ENCODE measurements around the gene ATG7.

ATG7 gene

GRCh38 chr3:11583235-11583634 lies 311.0 kb downstream of the ATG7 start:
- peak overlapping the region; percentile 67 to 82 (median 80) for H3K4me3 Mint-ChIP-seq
- H3K27me3 Mint-ChIP-seq (ENCODE audit: low read depth), result no peaks in the 10 kb centered on the region
- no peaks in the 10 kb centered on the region for H3K9me3 Mint-ChIP-seq
- H3K4me1 Mint-ChIP-seq, result peaks cover 84% of the 10 kb centered on the region
- peak overlapping the region; percentile 98 to 99 (median 98) for H3K27ac Mint-ChIP-seq
- TF ChIP-seq, protein P1, sequence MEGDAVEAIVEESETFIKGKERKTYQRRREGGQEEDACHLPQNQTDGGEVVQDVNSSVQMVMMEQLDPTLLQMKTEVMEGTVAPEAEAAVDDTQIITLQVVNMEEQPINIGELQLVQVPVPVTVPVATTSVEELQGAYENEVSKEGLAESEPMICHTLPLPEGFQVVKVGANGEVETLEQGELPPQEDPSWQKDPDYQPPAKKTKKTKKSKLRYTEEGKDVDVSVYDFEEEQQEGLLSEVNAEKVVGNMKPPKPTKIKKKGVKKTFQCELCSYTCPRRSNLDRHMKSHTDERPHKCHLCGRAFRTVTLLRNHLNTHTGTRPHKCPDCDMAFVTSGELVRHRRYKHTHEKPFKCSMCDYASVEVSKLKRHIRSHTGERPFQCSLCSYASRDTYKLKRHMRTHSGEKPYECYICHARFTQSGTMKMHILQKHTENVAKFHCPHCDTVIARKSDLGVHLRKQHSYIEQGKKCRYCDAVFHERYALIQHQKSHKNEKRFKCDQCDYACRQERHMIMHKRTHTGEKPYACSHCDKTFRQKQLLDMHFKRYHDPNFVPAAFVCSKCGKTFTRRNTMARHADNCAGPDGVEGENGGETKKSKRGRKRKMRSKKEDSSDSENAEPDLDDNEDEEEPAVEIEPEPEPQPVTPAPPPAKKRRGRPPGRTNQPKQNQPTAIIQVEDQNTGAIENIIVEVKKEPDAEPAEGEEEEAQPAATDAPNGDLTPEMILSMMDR (IDR thresholded peaks at IDR 0.05; ENCODE audit: unreplicated experiment in 3 of 3), result no peak
- peaks cover 49% of the 10 kb centered on the region for H3K36me3 Mint-ChIP-seq (ENCODE audit: low read depth)

GRCh38 chr3:11583638-11584046 lies 311.4 kb downstream of the ATG7 start:
- Mint-ChIP-seq H3K4me1 (peaks cover 87% of the 10 kb centered on the region), H3K36me3 (ENCODE audit: low read depth) (peaks cover 53% of the 10 kb centered on the region)

GRCh38 chr3:11584570-11584969 lies 312.4 kb downstream of the ATG7 start:
- peak overlapping the region; percentile 98 to 99 (median 98) for H3K27ac Mint-ChIP-seq
- peak overlapping the region in 1 of 3 experiments; percentile 56 for H3K4me3 Mint-ChIP-seq
- no peaks in the 10 kb centered on the region for H3K9me3 Mint-ChIP-seq
- H3K27me3 Mint-ChIP-seq (ENCODE audit: low read depth), result no peaks in the 10 kb centered on the region
- TF ChIP-seq, protein P1 (IDR thresholded peaks at IDR 0.05; ENCODE audit: unreplicated experiment in 3 of 3), result no peak
- H3K4me1 Mint-ChIP-seq, result peaks cover 94% of the 10 kb centered on the region
- peaks cover 56% of the 10 kb centered on the region for H3K36me3 Mint-ChIP-seq (ENCODE audit: low read depth)

More at GRCh38 chr3:11583638-11584046, 311.4 kb downstream of the ATG7 start:
- TF ChIP-seq, protein P1 (IDR thresholded peaks at IDR 0.05; ENCODE audit: unreplicated experiment in 3 of 3), result no peak
- Mint-ChIP-seq H3K27me3 (ENCODE audit: low read depth) (no peaks in the 10 kb centered on the region), H3K4me3 (peak overlapping the region; percentile 15 to 42 (median 22)), H3K27ac (peak overlapping the region; percentile 98 to 99 (median 98)), H3K9me3 (no peaks in the 10 kb centered on the region)

DNA sequence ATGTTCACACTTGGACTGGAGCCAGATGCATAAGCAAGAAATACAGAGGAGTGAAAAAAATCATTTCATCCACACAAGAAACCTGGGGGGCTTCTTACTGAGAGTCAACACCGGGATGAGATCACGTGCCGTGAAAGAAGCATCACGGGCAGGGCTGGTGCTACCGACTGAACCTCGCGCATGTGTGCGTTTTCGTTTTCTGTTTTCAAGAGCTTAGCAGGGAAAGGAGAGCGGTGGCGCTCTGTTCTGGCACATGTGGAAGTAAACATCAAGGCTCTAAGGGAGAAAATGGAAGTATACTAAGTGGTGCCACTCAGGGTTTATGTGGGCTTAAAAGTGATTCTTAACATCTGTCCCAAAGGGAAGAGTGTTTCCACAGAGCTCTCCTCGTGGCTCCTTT lies 315.6 kb downstream of the ATG7 start:
- Mint-ChIP-seq H3K4me3 (peak overlapping the region in 1 of 3 experiments; percentile 9), H3K9me3 (no peaks in the 10 kb centered on the region), H3K36me3 (ENCODE audit: low read depth) (peaks cover 46% of the 10 kb centered on the region), H3K4me1 (peaks cover 94% of the 10 kb centered on the region), H3K27me3 (ENCODE audit: low read depth) (no peaks in the 10 kb centered on the region), H3K27ac (peak overlapping the region; percentile 88 to 92 (median 92))
- TF ChIP-seq, protein P1 (IDR thresholded peaks at IDR 0.05; ENCODE audit: unreplicated experiment in 3 of 3), result no peak

DNA sequence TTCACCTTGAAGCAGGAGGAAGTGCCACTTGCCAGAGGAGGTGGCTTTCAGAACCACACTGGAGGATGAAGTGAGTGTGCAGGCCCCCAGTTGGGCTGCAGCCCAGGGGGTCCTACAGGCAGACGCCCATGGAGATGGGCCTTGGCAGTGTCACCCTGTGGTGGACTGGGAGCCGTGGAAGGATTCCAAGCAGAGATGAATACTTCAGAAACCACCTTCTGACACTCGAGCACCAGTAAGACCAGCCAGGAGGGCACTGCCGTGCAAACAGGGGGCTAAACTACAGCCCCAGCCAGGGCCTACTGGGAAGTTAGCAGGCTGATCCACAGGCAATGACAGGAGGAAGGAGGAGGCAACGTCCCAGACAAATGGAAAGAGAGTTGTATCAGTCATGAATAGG lies 316.1 kb downstream of the ATG7 start:
- TF ChIP-seq, protein P1 (IDR thresholded peaks at IDR 0.05; ENCODE audit: unreplicated experiment in 3 of 3), result no peak
- Mint-ChIP-seq H3K36me3 (ENCODE audit: low read depth) (peaks cover 48% of the 10 kb centered on the region), H3K4me3 (peak overlapping the region in 2 of 3 experiments; percentile 31 to 60), H3K27ac (peak overlapping the region; percentile 88 to 92 (median 92)), H3K9me3 (no peaks in the 10 kb centered on the region), H3K27me3 (ENCODE audit: low read depth) (no peaks in the 10 kb centered on the region), H3K4me1 (peaks cover 94% of the 10 kb centered on the region)

GRCh38 chr3:11588755-11589154 lies 316.6 kb downstream of the ATG7 start:
- H3K4me1 Mint-ChIP-seq, result peaks cover 94% of the 10 kb centered on the region
- peak overlapping the region; percentile 88 to 92 (median 92) for H3K27ac Mint-ChIP-seq
- no peaks in the 10 kb centered on the region for H3K27me3 Mint-ChIP-seq (ENCODE audit: low read depth)
- H3K4me3 Mint-ChIP-seq, result peak overlapping the region in 2 of 3 experiments; percentile 31 to 60
- H3K9me3 Mint-ChIP-seq, result no peaks in the 10 kb centered on the region
- peaks cover 51% of the 10 kb centered on the region for H3K36me3 Mint-ChIP-seq (ENCODE audit: low read depth)
- TF ChIP-seq, protein P1 (IDR thresholded peaks at IDR 0.05; ENCODE audit: unreplicated experiment in 3 of 3), result no peak

Measured in nephron (organoid).